Left colon (tissue), 2 donors: Measurements from ENCODE around the gene NOX1. TPM values are rescaled to one million over a fixed set of nuclear protein-coding genes. Genes with fewer than 3 reads are reported as not detected.
A peak's percentile ranks its signal among the peaks of the same experiment; 100 is the strongest.
"Not testable (repeated sequence)": the region's sequence is repeated elsewhere in the genome, so short reads cannot be mapped to it uniquely, and the experiment has no call there.

Experiments used
- ATAC-seq: fragments of 200-7000 bp; cut with Tn5 transposase; one replicate; pipeline ENCODE4 v1.9.1; 2020; ENCODE audit warnings: mild to moderate bottlenecking, moderate library complexity
- DNase-seq, 2 donors: peaks; one replicate each; pipeline ENCODE4 v3.0.0-alpha.2; 2020
- intact Hi-C, 2 donors: fragments of 100-400 bp; cut with DNase I in 1 of 2; cut with micrococcal nuclease in 1 of 2; formaldehyde crosslinking; loops; one replicate each; pipeline versions ENCODE4 v1.11.2 to v1.14.0; 2022; cut with DNase I, micrococcal nuclease
- total RNA-seq, 2 donors: library from RNA; stranded (reverse); fragmentation: NEBNext Ultra II Directional; extraction: Animal tissue kit (Norgen Biotek cat#: 25700); gene quantifications; one replicate each; pipeline ENCODE4 v1.2.1, GENCODE V29; 2021
- donor health status: DM: no; HTN: no; CAD: no.
- donor health status: DM: yes; HTN: yes; CAD: no.

Gene NOX1
- total RNA-seq, 2 donors from 2014 or later = 94.9 to 103 TPM

- no peak for ATAC-seq
- DNase-seq = no peak
- intact Hi-C loops = no loop called here
Observed at GRCh38 chrX:100830143-100830542, 44.0 kb downstream of the NOX1 start.

- DNase-seq (no peak), ATAC-seq (no peak)
- intact Hi-C loops = no loop called here
Observed at GRCh38 chrX:100829730-100830129, 44.4 kb downstream of the NOX1 start.

GRCh38 chrX:100819837-100820666 lies 54.1 kb downstream of the NOX1 start, which contains the start of gene CSTF2:
CSTF2 (plus strand) TSS chrX:100820391; CDS start chrX:100820417, 26 bp downstream.
- DNase-seq (peak; percentile 77 to 85), ATAC-seq (peak; percentile 97)
- intact Hi-C loops = no loop called here

- no peak for DNase-seq
- intact Hi-C loops = no loop called here
Observed at GRCh38 chrX:100819534-100819836, 54.7 kb downstream of the NOX1 start.

GRCh38 chrX:100817340-100817739 lies 56.8 kb downstream of the NOX1 start:
- intact Hi-C loops = no loop called here
- no peak for ATAC-seq
- no peak for DNase-seq

More at GRCh38 chrX:100819534-100819836, 54.7 kb downstream of the NOX1 start:
- ATAC-seq = no peak

GRCh38 chrX:100812216-100813158 lies 61.7 kb downstream of the NOX1 start:
- peak; percentile 77 for ATAC-seq
- peak; percentile 66 to 68 for DNase-seq
- intact Hi-C loops = no loop called here

GRCh38 chrX:100808265-100808664 lies 65.9 kb downstream of the NOX1 start:
- intact Hi-C loops = not testable (repeated sequence)

GRCh38 chrX:100804780-100805179 lies 69.4 kb downstream of the NOX1 start:
- intact Hi-C loops = no loop called here
- DNase-seq (no peak), ATAC-seq (no peak)

More at GRCh38 chrX:100808265-100808664, 65.9 kb downstream of the NOX1 start:
- ATAC-seq = peak; percentile 36
- DNase-seq = not testable (repeated sequence)

- DNase-seq (peak; percentile 22 to 28), ATAC-seq (peak; percentile 86)
- intact Hi-C loops = no loop called here
Observed at GRCh38 chrX:100802843-100803242, 71.3 kb downstream of the NOX1 start.

GRCh38 chrX:100798484-100799214 lies 75.5 kb downstream of the NOX1 start:
- DNase-seq (no peak), ATAC-seq (peak; percentile 70)
- intact Hi-C loops = no loop called here

- no peak for DNase-seq
- peak; percentile 71 for ATAC-seq
- intact Hi-C loops = no loop called here
Observed at GRCh38 chrX:100797359-100797758, 76.8 kb downstream of the NOX1 start.

- DNase-seq, ATAC-seq, intact Hi-C loops: not testable (repeated sequence)
Observed at GRCh38 chrX:100796371-100796770, 77.8 kb downstream of the NOX1 start.

Other genes starting within 250 kb of the NOX1 start
- gene TSPAN6, start 237.6 kb downstream of the NOX1 start, total RNA-seq = 100 to 1,000 TPM in 1 of 2 donors, 10 to 100 TPM in 1; 93.9 to 154 TPM
- 10 to 100 TPM in 1 of 2 donors, 1 to 10 TPM in 1; 4.5 to 10.5 TPM for gene SRPX2, start 230.2 kb downstream of the NOX1 start, total RNA-seq
- gene SYTL4, start 142.2 kb downstream of the NOX1 start, total RNA-seq = 10 to 100 TPM; 48.0 to 52.5 TPM
- gene CSTF2, start 54.0 kb downstream of the NOX1 start, total RNA-seq = 10 to 100 TPM; 23.9 to 26.5 TPM
- gene XKRX, start 54.6 kb upstream of the NOX1 start, total RNA-seq = 1 to 10 TPM; 2.1 to 2.3 TPM
- gene ARL13A, start 95.3 kb upstream of the NOX1 start, total RNA-seq = not detected
- 10 to 100 TPM; 22.8 to 29.9 TPM for gene TRMT2B, start 177.8 kb upstream of the NOX1 start, total RNA-seq
- 1 to 10 TPM in 1 of 2 donors, under 1 TPM in 1; 0.76 to 3.9 TPM for gene TMEM35A, start 204.5 kb upstream of the NOX1 start, total RNA-seq
- gene CENPI, start 223.8 kb upstream of the NOX1 start, total RNA-seq = 1 to 10 TPM; 2.0 to 5.6 TPM